GM18519 (cell line): ENCODE data around the gene SCFD2.
"Not testable (repeated sequence)": the region's sequence is repeated elsewhere in the genome, so short reads cannot be mapped to it uniquely, and the experiment has no call there.

Experiments
- ATAC-seq: cut with Tn5 transposase; IDR thresholded peaks from one replicate; pipeline ENCODE4 v1.9.1; 2021; ENCODE audit warnings: mild to moderate bottlenecking, moderate library complexity; ENCODE audit not compliant: unreplicated experiment, low FRiP score

Gene SCFD2

DNA sequence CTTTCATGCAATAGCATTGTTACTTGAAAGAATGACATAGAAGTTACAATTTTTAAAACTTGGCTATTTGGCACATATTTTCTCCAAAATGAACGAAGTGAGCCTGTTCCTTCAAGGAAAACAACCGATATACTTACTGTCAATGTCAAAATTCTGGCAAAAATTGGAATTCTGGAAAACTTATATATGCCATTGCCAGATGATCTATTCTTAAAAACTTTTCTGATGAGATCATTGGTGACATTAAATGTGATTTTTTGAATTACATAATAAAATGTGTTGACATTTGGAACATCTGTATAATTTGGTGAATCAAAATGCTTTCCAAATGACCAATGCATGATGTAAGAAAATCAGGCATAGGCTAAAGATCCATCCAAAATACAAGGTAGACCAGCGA lies 209.0 kb downstream of the SCFD2 start:
- no peak for ATAC-seq

- ATAC-seq, result no peak
These were observed 213.4 kb downstream of the SCFD2 start for GRCh38 chr4:53152467-53152866.

GRCh38 chr4:53151489-53151788 lies 214.4 kb downstream of the SCFD2 start:
- ATAC-seq, result no peak

DNA sequence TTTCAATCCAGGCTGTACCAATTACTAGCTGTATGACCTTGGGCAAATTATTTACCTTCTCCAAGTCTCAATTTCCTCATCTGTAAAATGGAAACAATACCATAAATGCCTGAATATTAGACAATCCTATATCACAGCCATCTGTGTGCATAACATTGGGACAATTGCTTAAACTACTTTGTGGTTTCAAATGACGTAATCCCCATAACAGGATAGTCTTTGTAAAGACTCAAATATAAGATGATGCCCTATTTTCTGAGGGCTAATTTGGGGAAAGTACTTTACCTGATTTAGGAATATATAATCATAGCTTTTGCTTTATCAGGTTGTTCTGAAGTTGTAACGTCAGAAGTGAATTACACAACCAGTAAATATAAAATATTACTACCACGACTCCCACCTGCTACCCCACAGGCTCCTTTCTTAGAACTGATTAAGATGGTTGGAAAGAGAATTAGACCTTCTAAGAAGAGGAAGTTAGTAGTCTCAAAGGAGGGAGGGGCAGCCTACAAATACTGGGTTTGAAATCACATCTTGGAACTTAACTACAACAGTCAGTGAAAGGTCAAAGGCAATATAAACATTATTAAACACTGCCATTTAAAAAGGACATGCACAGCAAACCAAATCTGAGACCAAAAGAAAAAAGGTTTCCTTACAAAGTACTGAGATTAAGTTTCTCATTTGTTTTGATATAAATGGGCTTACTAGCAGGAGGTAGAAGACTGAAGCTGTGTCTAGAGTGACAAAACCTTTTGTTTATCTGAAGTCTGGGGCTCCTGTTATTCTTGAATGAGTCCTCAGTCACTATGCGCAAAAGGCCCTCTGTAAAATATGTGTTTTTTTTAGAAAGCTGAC lies 215.0 kb downstream of the SCFD2 start:
- no peak for ATAC-seq

DNA sequence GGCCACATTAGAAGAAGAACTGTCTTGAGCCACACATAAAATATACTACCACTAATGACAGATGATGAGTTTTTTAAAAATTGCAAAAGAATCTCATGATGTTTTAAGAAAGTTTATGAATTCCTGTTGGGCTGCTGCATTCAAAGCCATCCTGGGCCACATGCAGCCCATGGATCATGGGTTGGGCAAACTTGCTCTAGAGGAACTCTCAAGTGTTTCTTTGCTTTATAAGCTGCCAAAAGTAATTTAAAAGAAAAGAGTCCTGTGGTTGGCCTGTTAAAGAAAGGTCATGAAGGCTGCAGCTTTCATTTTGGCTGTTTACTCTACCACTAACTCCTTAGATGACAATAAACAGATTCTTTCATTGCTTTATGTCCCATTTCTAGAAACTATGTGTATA lies 218.2 kb downstream of the SCFD2 start:
- no peak for ATAC-seq

DNA sequence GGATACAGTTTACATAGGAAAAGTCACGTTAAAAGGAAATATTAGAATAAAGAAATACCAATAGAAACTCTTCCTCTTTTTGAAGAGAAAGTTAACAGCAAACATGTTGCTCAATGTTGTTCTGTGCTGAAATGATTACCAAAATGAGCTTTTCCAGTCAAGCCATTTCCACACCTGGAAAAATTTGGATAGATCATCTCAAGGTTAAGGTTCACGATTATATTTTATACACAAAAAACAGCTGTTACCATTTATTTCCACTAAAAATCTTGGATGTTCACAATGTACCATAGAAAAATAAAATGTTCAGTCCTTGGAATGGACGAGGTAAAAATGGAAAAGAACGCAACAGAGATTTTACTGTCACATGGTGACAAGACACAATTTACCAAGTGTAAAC lies 218.7 kb downstream of the SCFD2 start:
- ATAC-seq, result no peak

GRCh38 chr4:53141308-53141707 lies 224.6 kb downstream of the SCFD2 start:
- no peak for ATAC-seq

- not testable (repeated sequence) for ATAC-seq
These were observed 226.6 kb downstream of the SCFD2 start for GRCh38 chr4:53139256-53139655.

- ATAC-seq, result no peak
These were observed 228.4 kb downstream of the SCFD2 start for GRCh38 chr4:53137468-53137867.

- ATAC-seq, result no peak
These were observed 228.9 kb downstream of the SCFD2 start for GRCh38 chr4:53136954-53137353.

DNA sequence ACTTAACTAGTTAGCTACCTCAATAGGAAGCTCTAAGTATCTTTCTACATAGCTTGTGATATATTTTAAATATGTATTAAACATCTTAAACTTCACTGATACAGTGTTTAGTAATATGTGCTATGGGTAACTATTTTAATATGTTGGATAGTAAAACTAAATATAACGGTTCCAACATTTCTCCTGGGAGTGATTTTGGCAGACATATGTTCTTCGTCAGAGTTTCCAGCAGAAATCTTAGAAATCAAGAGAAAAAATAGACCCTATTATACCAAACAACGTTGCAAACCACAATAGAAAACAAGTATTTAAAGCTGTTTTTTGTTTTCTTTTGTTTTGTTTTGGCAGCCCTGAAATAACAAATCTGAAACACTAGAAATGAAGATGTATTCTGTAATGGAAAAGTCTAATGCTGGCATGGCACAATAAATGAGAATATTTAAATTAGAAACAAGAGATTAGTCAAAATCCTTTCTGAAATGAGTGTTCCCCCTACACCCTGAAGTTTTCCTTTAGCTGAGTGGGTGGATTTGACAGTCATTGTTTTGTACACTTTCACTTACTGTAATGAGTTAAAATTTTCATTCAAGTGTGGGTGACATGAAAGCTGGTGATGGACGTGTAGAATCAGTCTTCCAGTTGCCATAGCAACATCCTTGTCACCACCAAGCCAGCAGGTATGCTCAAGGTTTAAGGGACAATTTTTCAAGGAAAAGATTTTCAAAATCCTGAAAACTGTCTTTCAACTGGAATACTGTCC lies 233.5 kb downstream of the SCFD2 start:
- peak; percentile 63 for ATAC-seq

GRCh38 chr4:53131562-53131925 lies 234.3 kb downstream of the SCFD2 start:
- no peak for ATAC-seq

- ATAC-seq, result no peak
These were observed 234.8 kb downstream of the SCFD2 start for GRCh38 chr4:53130896-53131561.

DNA sequence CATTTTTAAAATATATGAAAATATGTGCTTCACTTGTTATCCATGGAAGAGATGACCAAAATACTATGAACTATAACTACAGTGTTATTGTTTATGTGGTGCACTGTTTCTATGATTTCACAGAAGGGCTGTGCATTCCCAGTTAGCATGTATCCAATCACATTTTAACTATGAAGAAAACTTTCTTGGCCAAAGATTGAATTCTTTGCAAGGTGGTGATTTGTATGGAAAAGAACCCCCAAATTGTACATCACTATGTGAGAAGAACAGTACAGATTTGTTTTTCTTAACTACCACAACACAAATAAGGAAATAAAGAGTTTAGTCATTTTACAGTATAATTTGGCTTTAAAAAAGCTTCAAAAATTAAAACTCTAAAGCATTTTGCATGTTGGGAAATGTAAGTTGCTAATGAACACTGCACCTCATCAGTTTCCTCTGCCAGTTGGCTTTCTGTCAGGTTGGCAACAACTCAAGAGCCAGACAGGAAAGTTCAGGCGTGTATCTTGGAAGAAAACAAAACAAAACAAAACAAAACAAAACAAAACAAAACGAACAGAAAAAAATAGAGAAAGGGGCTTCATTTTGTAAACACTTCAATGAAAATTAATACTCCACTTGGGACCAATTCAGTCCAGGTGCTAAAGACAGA lies 237.0 kb downstream of the SCFD2 start:
- ATAC-seq, result no peak

GRCh38 chr4:53128231-53128630 lies 237.6 kb downstream of the SCFD2 start:
- ATAC-seq, result no peak

GRCh38 chr4:53127365-53127764 lies 238.5 kb downstream of the SCFD2 start:
- no peak for ATAC-seq

DNA sequence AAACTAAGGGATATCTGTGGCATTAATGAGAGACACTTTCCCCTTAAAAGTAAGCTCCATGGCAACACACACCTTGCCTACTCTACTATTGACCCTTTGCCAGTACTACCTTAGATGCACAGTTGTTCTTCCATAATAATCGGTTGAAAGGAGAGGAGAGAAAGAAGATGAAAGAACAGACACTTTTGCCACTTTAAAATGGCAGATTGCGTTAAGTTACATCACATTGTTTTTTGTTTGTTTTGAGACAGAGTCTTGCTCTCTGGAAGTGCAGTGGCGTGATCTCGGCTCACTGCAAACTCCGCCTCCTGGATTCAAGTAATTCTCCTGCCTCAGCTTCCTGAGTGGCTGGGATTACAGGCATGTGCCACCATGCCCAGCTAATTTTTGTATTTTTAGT lies 239.8 kb downstream of the SCFD2 start:
- ATAC-seq, result no peak

GRCh38 chr4:53123819-53124218 lies 242.0 kb downstream of the SCFD2 start:
- ATAC-seq, result no peak

- ATAC-seq, result no peak
These were observed 242.7 kb downstream of the SCFD2 start for GRCh38 chr4:53123171-53123570.

- ATAC-seq, result no peak
These were observed 243.4 kb downstream of the SCFD2 start for GRCh38 chr4:53122280-53123116.
